Measurements from ENCODE around the gene SYCE3. TPM values are rescaled to one million over a fixed set of nuclear protein-coding genes. Genes with fewer than 3 reads are reported as not detected.

Gene SYCE3
- total and polyA plus RNA-seq, 8 donors, result 0.45 to 0.80 (median 0.63) TPM; not detected in 5

GRCh38 chr22:50524676-50525103, 38.0 kb downstream of the SYCE3 start:
- FAIRE-seq (no peak), DNase-seq (no peak)
- TF ChIP-seq, protein P1, sequence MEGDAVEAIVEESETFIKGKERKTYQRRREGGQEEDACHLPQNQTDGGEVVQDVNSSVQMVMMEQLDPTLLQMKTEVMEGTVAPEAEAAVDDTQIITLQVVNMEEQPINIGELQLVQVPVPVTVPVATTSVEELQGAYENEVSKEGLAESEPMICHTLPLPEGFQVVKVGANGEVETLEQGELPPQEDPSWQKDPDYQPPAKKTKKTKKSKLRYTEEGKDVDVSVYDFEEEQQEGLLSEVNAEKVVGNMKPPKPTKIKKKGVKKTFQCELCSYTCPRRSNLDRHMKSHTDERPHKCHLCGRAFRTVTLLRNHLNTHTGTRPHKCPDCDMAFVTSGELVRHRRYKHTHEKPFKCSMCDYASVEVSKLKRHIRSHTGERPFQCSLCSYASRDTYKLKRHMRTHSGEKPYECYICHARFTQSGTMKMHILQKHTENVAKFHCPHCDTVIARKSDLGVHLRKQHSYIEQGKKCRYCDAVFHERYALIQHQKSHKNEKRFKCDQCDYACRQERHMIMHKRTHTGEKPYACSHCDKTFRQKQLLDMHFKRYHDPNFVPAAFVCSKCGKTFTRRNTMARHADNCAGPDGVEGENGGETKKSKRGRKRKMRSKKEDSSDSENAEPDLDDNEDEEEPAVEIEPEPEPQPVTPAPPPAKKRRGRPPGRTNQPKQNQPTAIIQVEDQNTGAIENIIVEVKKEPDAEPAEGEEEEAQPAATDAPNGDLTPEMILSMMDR (IDR thresholded peaks at IDR 0.05), result no peak

GRCh38 chr22:50523806-50524675, 38.7 kb downstream of the SYCE3 start:
- WGBS, 2 donors, result 77 to 78% methylated on average over 24 to 25 of the region's 25 CpGs
- peak overlapping the region in 2 of 4 donors; percentile 72 to 75 for H3K4me3 ChIP-seq
- H3K4me1 ChIP-seq, result peaks cover 5 to 7% (median 6%) of the 10 kb centered on the region in 3 donors
- no peaks in the 10 kb centered on the region for H3K27me3 ChIP-seq
- TF ChIP-seq, protein P1 (IDR thresholded peaks at IDR 0.05), result no peak
- peak overlapping the region in 1 of 4 donors; percentile 94 for H3K27ac ChIP-seq
- intact Hi-C loops (cut with DNase I), result no loop called here
- no peaks in the 10 kb centered on the region for H3K9me3 ChIP-seq
- no peak for FAIRE-seq
- peaks cover 0 to 33% (median 14%) of the 10 kb centered on the region in 3 donors for H3K36me3 ChIP-seq
- peak in 2 of 6 donors; percentile 62 to 79 for DNase-seq
- ATAC-seq, result no peak

More at GRCh38 chr22:50524676-50525103, 38.0 kb downstream of the SYCE3 start:
- Histone ChIP-seq H3K4me1 (peaks cover 5 to 7% (median 6%) of the 10 kb centered on the region in 3 donors), H3K4me3 (peak overlapping the region; percentile 59 to 75 (median 68)), H3K27me3 (no peaks in the 10 kb centered on the region), H3K36me3 (peaks cover 0 to 26% (median 11%) of the 10 kb centered on the region in 3 donors), H3K9me3 (no peaks in the 10 kb centered on the region), H3K27ac (peak overlapping the region; percentile 88 to 94 (median 90))
- intact Hi-C loops (cut with DNase I), result no loop called here
- 4 to 5% methylated on average over 19 of the region's 19 CpGs for WGBS, 2 donors
- ATAC-seq, result peak in 3 of 4 donors; percentile 1 to 8 (median 2)

GRCh38 chr22:50523458-50523805, 39.3 kb downstream of the SYCE3 start:
- Histone ChIP-seq H3K27me3 (no peaks in the 10 kb centered on the region), H3K4me3 (no peak overlapping the region), H3K9me3 (no peaks in the 10 kb centered on the region), H3K4me1 (peaks cover 5 to 7% (median 6%) of the 10 kb centered on the region in 3 donors), H3K27ac (no peak overlapping the region), H3K36me3 (peaks cover 0 to 38% (median 19%) of the 10 kb centered on the region in 3 donors)
- WGBS, 2 donors, result 91 to 93% methylated on average over 16 of the region's 16 CpGs
- no peak for FAIRE-seq
- no peak for DNase-seq
- intact Hi-C loops (cut with DNase I), result no loop called here
- no peak for ATAC-seq
- TF ChIP-seq, protein P1 (IDR thresholded peaks at IDR 0.05), result no peak

- FAIRE-seq, result no peak
- WGBS, 2 donors, result 85 to 87% methylated on average over 22 of the region's 22 CpGs
- TF ChIP-seq, protein P1 (IDR thresholded peaks at IDR 0.05), result no peak
- H3K4me1 ChIP-seq, result peaks cover 5 to 7% (median 6%) of the 10 kb centered on the region in 3 donors
- intact Hi-C loops (cut with DNase I), result no loop called here
- H3K27ac ChIP-seq, result no peak overlapping the region
- ATAC-seq, result no peak
- no peaks in the 10 kb centered on the region for H3K9me3 ChIP-seq
- H3K27me3 ChIP-seq, result no peaks in the 10 kb centered on the region
- peaks cover 0 to 43% (median 19%) of the 10 kb centered on the region in 3 donors for H3K36me3 ChIP-seq
- peak in 1 of 6 donors; percentile 66 for DNase-seq
- H3K4me3 ChIP-seq, result no peak overlapping the region
Measured at GRCh38 chr22:50522806-50523438, 39.8 kb downstream of the SYCE3 start.

Data from pancreas (tissue), 10 donors.